Posterior cingulate gyrus (tissue), 11 donors: Measurements from ENCODE around the gene TGM1.
A peak's percentile ranks its signal among the peaks of the same experiment; 100 is the strongest.

Source experiments
- DNase-seq, 10 donors: peaks; one replicate each; pipeline versions ENCODE4 v3.0.0 to v3.0.0-alpha.2; 2020 to 2021; ENCODE audit warnings: mixed read lengths in 3 of 10
- intact Hi-C: fragments of 100-400 bp; cut with DNase I; formaldehyde crosslinking; loops from one replicate; pipeline ENCODE4 v1.15.1; 2023

The TGM1 gene

GRCh38 chr14:24262821-24263733, at the start of gene TGM1:
TSS of gene TGM1 (minus strand) at chr14:24263177. CDS start at chr14:24262352, 825 bp downstream.
- peak in 3 of 10 donors; percentile 50 to 82 (median 59) for DNase-seq
- intact Hi-C loops, result no loop called here

GRCh38 chr14:24311837-24312615, 49.0 kb upstream of the TGM1 start:
- DNase-seq, result peak in 1 of 10 donors; percentile 60
- intact Hi-C loops, result no loop called here

GRCh38 chr14:24310646-24311604, 47.9 kb upstream of the TGM1 start, which contains the start of gene LTB4R:
TSS of gene LTB4R (plus strand) at chr14:24311502. CDS start at chr14:24315652, 4,150 bp downstream.
- peak; percentile 44 to 96 (median 69) for DNase-seq
- intact Hi-C loops, result no loop called here

GRCh38 chr14:24310265-24310645, 47.3 kb upstream of the TGM1 start:
- intact Hi-C loops, result no loop called here
- no peak for DNase-seq

- intact Hi-C loops, result no loop called here
Measured at GRCh38 chr14:24309538-24310264, 46.7 kb upstream of the TGM1 start, which contains the start of gene LTB4R2. TSS of gene LTB4R2 (plus strand) at chr14:24310140. CDS start at chr14:24310665, 525 bp downstream.

DNA sequence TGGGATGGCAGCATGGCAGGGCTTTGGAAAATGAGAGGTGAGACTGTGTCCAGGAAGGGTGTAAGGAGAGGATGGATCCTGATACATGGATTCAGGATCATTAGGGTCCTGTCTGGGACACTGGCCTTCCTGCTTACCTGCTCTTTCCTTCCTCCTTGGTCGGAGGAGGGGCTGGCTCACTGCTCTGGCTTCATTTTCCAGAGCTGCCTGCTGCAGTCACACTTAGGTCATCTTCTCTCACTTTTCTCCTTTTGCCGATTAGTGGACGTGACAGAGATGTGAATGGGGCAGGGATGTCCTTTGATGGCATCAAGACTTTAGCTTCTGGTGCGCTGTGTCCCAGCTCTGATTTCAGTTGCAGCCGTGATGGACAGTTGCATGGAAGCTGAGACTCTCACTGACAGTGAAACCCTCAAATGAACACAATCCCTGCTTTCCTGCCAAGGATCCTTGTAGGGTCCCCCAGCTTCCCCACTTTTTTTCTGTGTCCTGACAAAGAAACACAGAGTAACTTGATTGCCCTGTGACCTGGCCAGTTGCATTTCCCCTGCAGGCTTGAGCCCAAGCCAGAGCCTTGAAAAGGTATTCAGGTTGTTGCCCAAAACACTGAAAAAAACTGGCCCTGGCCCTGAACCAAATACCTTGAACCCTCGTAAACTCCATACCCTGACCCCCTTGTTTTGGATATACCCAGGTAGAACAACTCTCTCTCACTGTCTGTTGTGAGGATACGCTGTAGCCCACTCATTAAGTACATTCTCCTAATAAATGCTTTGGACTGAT, 45.6 kb upstream of the TGM1 start:
- DNase-seq, result no peak
- intact Hi-C loops, result no loop called here

More at GRCh38 chr14:24309538-24310264, 46.7 kb upstream of the TGM1 start, which contains the start of gene LTB4R2:
- DNase-seq, result peak in 1 of 10 donors; percentile 62

DNA sequence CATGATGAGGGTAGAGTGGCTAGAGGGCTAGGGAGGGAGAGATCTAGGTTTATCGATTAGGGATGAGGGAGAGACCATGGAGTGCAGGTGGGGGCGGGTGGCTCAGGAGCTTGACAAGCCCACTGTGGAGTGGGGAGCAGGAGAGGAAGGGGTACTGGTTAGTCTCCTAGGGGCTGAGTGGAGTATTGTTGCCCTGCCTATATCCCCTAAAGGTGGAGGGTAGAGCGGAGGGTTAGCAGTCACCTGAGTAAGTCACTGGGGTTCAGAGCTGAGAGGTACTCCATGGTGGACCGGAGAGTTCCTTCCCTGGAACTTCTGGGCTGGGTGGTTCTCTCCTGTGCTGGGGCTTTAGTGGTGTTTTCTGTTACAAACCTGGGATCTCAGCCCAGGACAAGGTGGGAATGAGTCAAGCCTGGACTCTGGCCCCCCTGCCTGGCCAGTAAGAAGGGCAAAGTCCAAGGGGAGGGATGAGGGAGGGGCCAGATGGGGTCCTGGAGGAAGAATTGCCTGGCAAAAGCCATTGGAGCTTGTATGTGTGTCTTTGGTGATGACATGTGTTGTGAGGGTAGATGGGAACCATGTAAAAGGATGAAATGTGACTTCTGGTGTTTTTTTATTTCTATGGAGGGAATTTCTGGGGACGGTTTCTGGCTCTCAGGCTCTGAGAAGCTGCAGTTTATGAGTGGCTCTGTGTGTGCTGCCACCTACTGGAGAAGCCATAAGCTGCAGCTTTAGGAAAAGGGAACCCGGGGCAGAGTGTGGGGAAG, 44.8 kb upstream of the TGM1 start, which contains the start of gene CIDEB:
TSS of gene CIDEB (minus strand) at position 403 of the 767 bp plus-strand sequence. CDS start at position 284, 119 bp downstream.
- intact Hi-C loops, result no loop called here
- DNase-seq, result peak in 7 of 10 donors; percentile 48 to 90 (median 66)

GRCh38 chr14:24307156-24307574, 44.2 kb upstream of the TGM1 start:
- DNase-seq, result no peak
- intact Hi-C loops, result no loop called here

DNA sequence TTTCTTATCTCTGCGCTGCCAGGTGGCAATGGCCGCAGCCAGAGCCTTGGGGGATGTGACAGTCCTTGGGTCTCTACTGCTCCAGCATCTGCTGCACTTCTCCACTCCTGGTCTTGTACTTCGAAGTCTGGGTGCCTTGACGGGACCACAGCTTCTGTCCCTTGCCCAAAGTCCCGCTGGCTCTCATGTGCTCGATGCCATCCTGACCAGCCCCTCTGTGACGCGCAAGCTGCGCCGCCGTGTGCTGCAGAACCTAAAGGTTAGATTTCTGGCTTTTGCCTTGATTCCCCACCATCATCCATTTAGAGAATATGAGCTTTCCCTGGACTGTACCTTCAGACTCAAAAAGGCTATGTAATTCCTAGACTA, 41.0 kb upstream of the TGM1 start:
- DNase-seq, result peak in 2 of 10 donors; percentile 16 to 38
- intact Hi-C loops, result no loop called here

GRCh38 chr14:24300326-24300980, 37.5 kb upstream of the TGM1 start:
- peak in 1 of 10 donors; percentile 38 for DNase-seq
- intact Hi-C loops, result no loop called here

- intact Hi-C loops, result loop anchor here (1.0 kb wide), 1 partner anchor 28 kb away; the partner anchor contains the start of gene RABGGTA
- DNase-seq, result peak; percentile 85 to 99 (median 92)
Measured at GRCh38 chr14:24299255-24300191, 36.5 kb upstream of the TGM1 start, which contains the start of the genes DHRS1 and NOP9. TSS of gene DHRS1 (minus strand) at chr14:24299780. CDS start at chr14:24299106, 674 bp downstream. TSS of gene NOP9 (plus strand) at chr14:24299850. CDS start at chr14:24299955, 105 bp downstream.

DNA sequence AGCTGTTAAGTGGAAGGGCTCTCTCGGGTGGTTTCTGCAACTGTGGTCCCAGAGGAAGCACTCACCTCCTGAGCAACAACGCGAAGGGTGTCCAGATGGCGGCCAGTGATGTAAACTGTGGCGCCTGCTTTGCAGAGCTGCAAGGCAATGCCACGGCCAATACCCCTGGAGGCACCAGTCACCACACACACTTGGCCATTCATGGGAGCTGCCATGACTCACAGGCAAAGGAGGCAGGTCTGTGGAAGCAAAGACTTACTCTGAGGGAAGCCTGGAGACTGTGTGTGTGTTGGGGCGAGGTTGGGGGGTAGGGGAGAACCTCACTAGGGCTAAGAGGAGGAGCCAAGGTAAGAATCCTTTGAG, 35.9 kb upstream of the TGM1 start:
- intact Hi-C loops, result loop anchor here (1.0 kb wide), 1 partner anchor 28 kb away; the partner anchor contains the start of gene RABGGTA

DNA sequence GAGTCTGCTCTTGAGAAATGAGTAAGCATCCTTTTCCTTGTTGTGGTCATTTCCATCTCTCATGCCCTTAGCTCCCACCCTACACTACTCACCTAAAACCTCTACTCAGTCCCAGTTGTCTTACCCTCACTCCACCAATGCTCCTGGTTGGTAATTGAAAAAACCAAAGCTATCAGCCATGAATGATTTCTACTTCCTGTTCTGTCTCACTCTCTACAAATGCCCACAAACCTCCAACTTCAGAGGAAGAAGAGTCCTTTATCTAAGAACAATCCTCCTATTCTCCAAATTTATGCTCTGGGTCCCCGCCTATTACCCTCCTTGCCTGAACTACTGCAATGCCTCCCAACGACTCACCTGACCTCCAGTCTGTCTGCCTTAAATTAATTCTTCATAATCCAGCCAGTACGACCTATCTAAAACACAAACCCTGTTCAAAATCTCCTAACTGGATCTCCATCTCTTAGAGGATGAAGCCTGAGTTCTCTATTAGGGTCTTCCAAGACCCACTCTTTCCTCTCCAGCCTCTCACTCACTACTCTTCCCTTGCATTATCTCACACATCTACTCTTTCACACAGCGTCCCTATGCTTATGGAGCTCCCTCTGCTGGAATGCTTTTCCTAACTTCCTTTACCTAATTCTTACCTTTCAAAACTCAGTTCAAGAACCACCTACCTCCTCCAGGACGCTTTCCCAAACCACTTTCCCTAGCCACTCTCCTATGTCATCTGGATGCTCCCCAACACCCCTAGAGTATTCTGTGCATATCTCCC, 34.4 kb upstream of the TGM1 start:
- no peak for DNase-seq
- intact Hi-C loops, result loop anchor here (2.0 kb wide), 1 partner anchor 55 kb away; the partner anchor contains the start of gene TINF2

More for the DNA sequence above, 35.9 kb upstream of the TGM1 start:
- peak in 1 of 10 donors; percentile 85 for DNase-seq

- peak in 9 of 10 donors; percentile 53 to 94 (median 64) for DNase-seq
- intact Hi-C loops, result loop anchor here (2.0 kb wide), 1 partner anchor 54 kb away; the partner anchor contains the start of gene TINF2
Measured at GRCh38 chr14:24296341-24297157, 33.6 kb upstream of the TGM1 start.
